Motor neuron (in vitro differentiated cells): Measurements from ENCODE around the gene RUNX2. TPM values are rescaled to one million over a fixed set of nuclear protein-coding genes. Genes with fewer than 3 reads are reported as not detected.

Experiments used
- ATAC-seq, 8 experiments: fragments of 200-7000 bp; cut with Tn5 transposase; replicated peaks in 6 of 8; 2 replicates each; pipeline ENCODE4 v1.8.0; 2021; ENCODE audit warnings: mild to moderate bottlenecking in 8 of 8, moderate library complexity in 8 of 8
- H3K27ac ChIP-seq, 2 donors: fragments of 250-450 bp; sonication (Bioruptor Pico); 2 replicates each; pipeline ENCODE4 v1.9.0; 2021; ENCODE audit warnings: antibody characterized with exemption in 2 of 2, mild to moderate bottlenecking in 2 of 2, moderate library complexity in 1 of 2
- H3K4me1 ChIP-seq, 2 donors: fragments of 250-450 bp; sonication (Bioruptor Pico); replicated peaks in 1 of 2; 2 replicates each; pipeline ENCODE4 v1.6.1; 2021; ENCODE audit warnings: antibody characterized with exemption in 2 of 2, mild to moderate bottlenecking in 2 of 2, moderate library complexity in 1 of 2
- H3K4me3 ChIP-seq, 5 donors: fragments of 250-450 bp; sonication (Bioruptor Pico); 2 replicates each; pipeline ENCODE4 v1.9.0; 2021; ENCODE audit warnings: antibody characterized with exemption in 5 of 5, mild to moderate bottlenecking in 5 of 5, moderate library complexity in 4 of 5
- WGBS, 10 experiments: fragments of 450-650 bp; shearing (Covaris generic); methylation state at CpG; one replicate each; pipeline ENCODE4 v1.0.0; 2022; 5-methylcytosine and 5-hydroxymethylcytosine counted together
- in situ Hi-C, 9 experiments: fragments of 400-800 bp; cut with MboI; loops; one replicate each; pipeline ENCODE4 v1.15.0; 2021; ENCODE audit warnings: low sequenced_read_pairs in 9 of 9, low pct_unique_long_range_greater_than_20kb in 2 of 9; ENCODE audit not compliant: unreplicated experiment in 9 of 9
- total RNA-seq, 8 experiments: library from RNA; unstranded; fragments of 300-600 nt; gene quantifications; 2 replicates each; pipeline versions ENCODE4 v1.2.3 to v1.2.4, GENCODE V29; 2022

Gene RUNX2
- total RNA-seq, 8 experiments from 2014 or later: 0.46 to 7.8 (median 1.8) TPM

- peak in 3 of 8 experiments; percentile 53 to 79 (median 59) for ATAC-seq
- Histone ChIP-seq H3K4me1 (no peaks in the 10 kb centered on the region), H3K27ac (no peak overlapping the region), H3K4me3 (no peak overlapping the region)
- 26 to 100% (median 94%) methylated on average over 1 to 10 of the region's 10 CpGs for WGBS, 10 experiments
- in situ Hi-C loops: loop anchor here in 1 of 9 experiments (25.0 kb wide), 1 partner anchor 481 kb away; no protein-coding TSS in a partner anchor
These were observed 103.4 kb downstream of the RUNX2 start for GRCh38 chr6:45431317-45432065.

DNA sequence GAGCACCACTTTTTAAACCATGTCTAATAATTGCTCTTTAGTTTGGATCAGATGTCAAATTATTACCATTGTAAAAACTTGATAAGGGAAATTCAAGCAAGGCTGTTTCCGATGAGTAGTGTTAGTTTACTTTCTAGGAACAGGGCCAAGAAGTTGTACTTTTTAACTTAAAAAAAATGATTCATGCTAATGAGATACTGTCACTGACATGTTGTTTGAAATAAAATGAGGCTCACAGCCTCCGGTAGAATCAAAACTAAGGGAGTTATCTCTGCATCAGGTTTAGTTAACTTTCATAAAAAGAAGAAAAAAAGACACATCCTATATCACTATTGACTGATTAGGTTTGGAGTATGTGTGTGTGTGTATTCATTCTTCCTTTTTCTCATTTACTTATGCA is 104.8 kb downstream of the RUNX2 start:
- peak in 1 of 8 experiments; percentile 30 for ATAC-seq
- in situ Hi-C loops: loop anchor here in 1 of 9 experiments (25.0 kb wide), 1 partner anchor 479 kb away; no protein-coding TSS in a partner anchor
- H3K4me3 ChIP-seq: no peak overlapping the region
- H3K4me1 ChIP-seq: peaks cover 0 to 3% of the 10 kb centered on the region in 2 donors
- 0 to 100% (median 81%) methylated on average over 1 to 2 of the region's 2 CpGs for WGBS, 10 experiments
- H3K27ac ChIP-seq: no peak overlapping the region

- Histone ChIP-seq H3K27ac (no peak overlapping the region), H3K4me3 (no peak overlapping the region), H3K4me1 (peaks cover 0 to 3% of the 10 kb centered on the region in 2 donors)
- no peak for ATAC-seq
- in situ Hi-C loops: loop anchor here in 1 of 9 experiments (25.0 kb wide), 1 partner anchor 479 kb away; no protein-coding TSS in a partner anchor
- WGBS, 10 experiments: 22 to 100% (median 63%) methylated on average over 1 to 2 of the region's 2 CpGs; no CpG with 5 or more reads in 2 of the 10 experiments
These were observed 105.6 kb downstream of the RUNX2 start for GRCh38 chr6:45433533-45434380.

DNA sequence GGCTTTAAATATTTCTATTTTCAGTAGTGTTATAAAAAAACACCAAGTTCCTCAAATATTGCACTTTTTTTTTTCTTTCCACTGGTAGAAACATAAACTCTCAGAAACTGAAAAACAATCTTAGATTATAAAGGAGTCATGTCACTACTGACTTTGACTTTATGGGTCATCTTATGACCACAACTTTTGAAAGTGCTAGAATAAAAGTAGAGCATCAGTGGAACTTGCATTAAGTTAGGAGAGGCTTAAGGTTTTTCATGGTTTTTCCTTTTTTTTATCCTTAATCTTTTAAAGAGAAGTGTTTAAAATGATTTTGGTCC is 106.2 kb downstream of the RUNX2 start:
- no peak for ATAC-seq
- in situ Hi-C loops: loop anchor here in 1 of 9 experiments (25.0 kb wide), 1 partner anchor 478 kb away; no protein-coding TSS in a partner anchor
- Histone ChIP-seq H3K4me1 (peaks cover 0 to 3% of the 10 kb centered on the region in 2 donors), H3K4me3 (no peak overlapping the region), H3K27ac (no peak overlapping the region)

GRCh38 chr6:45436544-45437438 is 108.7 kb downstream of the RUNX2 start:
- Histone ChIP-seq H3K4me1 (peaks cover 0 to 3% of the 10 kb centered on the region in 2 donors), H3K4me3 (no peak overlapping the region), H3K27ac (no peak overlapping the region)
- whole genome bisulfite sequencing, 10 experiments: 26 to 91% (median 85%) methylated on average over 3 to 7 of the region's 7 CpGs
- in situ Hi-C loops: loop anchor here in 1 of 9 experiments (25.0 kb wide), 1 partner anchor 476 kb away; no protein-coding TSS in a partner anchor
- peak in 2 of 8 experiments; percentile 81 to 88 for ATAC-seq

- no peak for ATAC-seq
- peaks cover 0 to 3% of the 10 kb centered on the region in 2 donors for H3K4me1 ChIP-seq
- in situ Hi-C loops: loop anchor here in 1 of 9 experiments (25.0 kb wide), 1 partner anchor 475 kb away; no protein-coding TSS in a partner anchor
- WGBS, 10 experiments: 14 to 100% (median 89%) methylated on average over 1 to 3 of the region's 3 CpGs; no CpG with 5 or more reads in 1 of the 10 experiments
- H3K27ac ChIP-seq: no peak overlapping the region
- H3K4me3 ChIP-seq: no peak overlapping the region
These were observed 109.3 kb downstream of the RUNX2 start for GRCh38 chr6:45437439-45437815.

DNA sequence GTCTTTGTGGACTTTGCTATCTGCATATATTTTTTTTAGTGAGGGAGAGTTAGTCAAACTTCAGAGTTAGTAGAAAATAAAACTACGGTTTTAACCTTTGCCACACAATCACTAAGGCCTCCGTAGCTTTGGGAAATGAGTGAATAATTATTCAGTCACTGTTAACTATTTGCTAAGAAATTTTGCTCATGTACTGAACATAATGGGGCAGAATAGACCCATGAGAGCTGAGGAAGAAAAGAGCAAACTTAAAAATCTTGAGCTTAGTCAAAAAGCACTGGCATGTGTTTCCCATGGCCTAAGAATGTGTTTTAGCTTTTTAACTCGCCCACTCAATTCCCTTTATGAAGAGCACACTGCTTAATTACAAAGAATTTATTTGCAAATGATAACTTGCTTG is 110.0 kb downstream of the RUNX2 start:
- peaks cover 0 to 3% of the 10 kb centered on the region in 2 donors for H3K4me1 ChIP-seq
- no peak for ATAC-seq
- H3K27ac ChIP-seq: no peak overlapping the region
- no peak overlapping the region for H3K4me3 ChIP-seq
- WGBS, 10 experiments: 46 to 97% (median 93%) methylated on average over 1 to 3 of the region's 3 CpGs
- in situ Hi-C loops: loop anchor here in 1 of 9 experiments (25.0 kb wide), 1 partner anchor 474 kb away; no protein-coding TSS in a partner anchor

DNA sequence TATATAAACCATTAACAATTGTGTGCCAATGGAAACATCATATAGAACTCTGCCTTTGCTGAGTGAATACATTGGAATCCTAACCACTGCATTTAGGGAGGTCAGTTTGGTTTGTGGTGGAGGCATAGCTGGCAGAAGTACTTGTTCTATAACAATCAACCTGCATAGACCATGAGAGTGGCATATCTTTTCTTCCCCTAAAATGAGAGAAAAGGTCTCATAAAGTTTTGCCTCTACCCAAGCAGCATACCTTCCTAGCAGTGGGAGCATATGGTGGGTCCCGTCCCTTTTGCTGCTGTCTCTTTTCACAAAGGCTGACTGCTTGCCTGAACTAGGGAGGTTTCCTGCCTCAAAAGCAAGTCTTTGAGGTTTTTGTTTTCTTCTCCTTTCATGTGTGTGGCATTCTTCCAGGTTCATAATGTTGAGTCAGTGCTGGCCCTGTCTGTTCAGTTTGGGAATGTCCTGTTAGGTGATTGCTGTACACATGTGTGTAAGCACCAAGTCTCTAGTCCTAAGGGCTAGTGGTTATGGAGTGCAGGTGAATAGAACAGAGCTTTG is 110.8 kb downstream of the RUNX2 start:
- Histone ChIP-seq H3K27ac (no peak overlapping the region), H3K4me1 (peaks cover 0 to 3% of the 10 kb centered on the region in 2 donors), H3K4me3 (no peak overlapping the region)
- 80 to 100% (median 100%) methylated on average over 1 of the region's 1 CpG; no CpG with 5 or more reads in 4 of the 10 experiments for WGBS, 10 experiments
- ATAC-seq: peak in 1 of 8 experiments; percentile 27
- in situ Hi-C loops: loop anchor here in 1 of 9 experiments (25.0 kb wide), 1 partner anchor 473 kb away; no protein-coding TSS in a partner anchor

GRCh38 chr6:45439459-45439858 is 111.3 kb downstream of the RUNX2 start:
- H3K27ac ChIP-seq: no peak overlapping the region
- H3K4me3 ChIP-seq: no peak overlapping the region
- peaks cover 0 to 3% of the 10 kb centered on the region in 2 donors for H3K4me1 ChIP-seq
- in situ Hi-C loops: loop anchor here in 1 of 9 experiments (25.0 kb wide), 1 partner anchor 473 kb away; no protein-coding TSS in a partner anchor
- WGBS, 10 experiments: 36 to 100% (median 90%) methylated on average over 2 to 6 of the region's 6 CpGs; no CpG with 5 or more reads in 1 of the 10 experiments
- no peak for ATAC-seq

- no peak for ATAC-seq
- WGBS, 10 experiments: 80 to 100% (median 96%) methylated on average over 2 to 6 of the region's 6 CpGs; no CpG with 5 or more reads in 1 of the 10 experiments
These were observed 111.8 kb downstream of the RUNX2 start for GRCh38 chr6:45439861-45440388.

DNA sequence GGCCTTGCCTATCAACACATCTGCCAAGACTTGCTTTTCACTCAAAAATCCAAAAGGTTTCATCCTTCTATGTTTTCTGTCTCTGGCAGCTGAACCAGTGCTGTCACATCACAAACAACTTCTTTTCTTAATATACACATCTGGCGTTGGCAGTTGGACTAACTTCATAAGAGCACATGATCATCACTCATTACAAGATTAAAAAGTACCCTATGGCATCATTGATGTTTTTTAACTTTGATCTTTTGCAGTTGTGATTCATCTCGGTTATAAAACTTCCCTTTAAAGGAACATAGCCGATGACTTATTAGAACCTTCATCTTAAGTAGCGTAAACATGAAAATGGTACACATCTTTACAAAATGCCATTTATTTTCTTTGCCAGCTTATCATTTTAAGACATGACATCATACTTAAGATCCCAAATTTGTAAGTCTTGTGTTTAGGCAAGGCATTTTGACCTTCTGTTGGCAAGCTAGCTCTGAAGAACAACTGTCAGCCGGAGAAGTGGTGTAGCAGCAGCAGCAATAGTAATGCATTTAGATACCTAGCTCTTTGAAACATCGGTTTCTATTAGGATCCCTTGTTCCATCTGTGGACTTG is 113.8 kb downstream of the RUNX2 start:
- in situ Hi-C loops: loop anchor here in 1 of 9 experiments (25.0 kb wide), 1 partner anchor 470 kb away; no protein-coding TSS in a partner anchor
- Histone ChIP-seq H3K4me3 (no peak overlapping the region), H3K4me1 (peaks cover 9 to 15% of the 10 kb centered on the region in 2 donors), H3K27ac (no peak overlapping the region)
- ATAC-seq: no peak
- WGBS, 10 experiments: 60 to 100% (median 89%) methylated on average over 1 to 6 of the region's 6 CpGs; no CpG with 5 or more reads in 1 of the 10 experiments

More at GRCh38 chr6:45439861-45440388, 111.8 kb downstream of the RUNX2 start:
- Histone ChIP-seq H3K4me1 (peaks cover 0 to 3% of the 10 kb centered on the region in 2 donors), H3K4me3 (no peak overlapping the region), H3K27ac (no peak overlapping the region)
- in situ Hi-C loops: loop anchor here in 1 of 9 experiments (25.0 kb wide), 1 partner anchor 472 kb away; no protein-coding TSS in a partner anchor
